HepG2 (cell line): ENCODE results near the gene REEP6. TPM values are rescaled to one million over a fixed set of nuclear protein-coding genes. Genes with fewer than 3 reads are reported as not detected.
A peak's percentile ranks its signal among the peaks of the same experiment; 100 is the strongest.

ENCODE experiments used
- HNRNPL ChIP-seq: fragments of 200-400 bp; formaldehyde crosslinking; IDR thresholded peaks from 2 replicates; pipeline ENCODE4 v1.6.1; 2017; ENCODE audit warnings: mild to moderate bottlenecking, low read depth, low read length
- NR2F6 ChIP-seq, 2 experiments: IDR thresholded peaks; 2 replicates each; pipeline ENCODE4 v1.6.1; 2016; ENCODE audit warnings: antibody characterized with exemption in 1 of 2, mild to moderate bottlenecking in 1 of 2
- RXRA ChIP-seq: sonication (generic); formaldehyde crosslinking; IDR thresholded peaks from 2 replicates; pipeline ENCODE4 v1.5.1; 2020; ENCODE audit warnings: missing genetic modification reagents
- ZMYM4 ChIP-seq: sonication (generic); formaldehyde crosslinking; IDR thresholded peaks from 2 replicates; pipeline ENCODE4 v1.8.1; 2023; ENCODE audit warnings: mild to moderate bottlenecking, missing genetic modification reagents
- ZNF260 ChIP-seq: sonication (generic); formaldehyde crosslinking; IDR thresholded peaks from 2 replicates; pipeline ENCODE4 v1.4.0; 2020; ENCODE audit warnings: missing genetic modification reagents, low read depth, mild to moderate bottlenecking, borderline replicate concordance
- ZNF546 ChIP-seq: sonication (generic); formaldehyde crosslinking; conservative IDR thresholded peaks from 2 replicates; pipeline ENCODE4 v1.8.1; 2023; ENCODE audit warnings: mild to moderate bottlenecking, missing genetic modification reagents
- ZNF83 ChIP-seq: sonication (generic); formaldehyde crosslinking; IDR thresholded peaks from 2 replicates; pipeline ENCODE4 v1.4.0; 2020; ENCODE audit warnings: missing genetic modification reagents, mild to moderate bottlenecking, borderline replicate concordance
- polyA plus RNA-seq, 8 experiments: library from polyadenylated mRNA; depleted of rRNA in 3 of 8; stranded (reverse) in 7 of 8; unstranded in 1 of 8; fragments of >200 nt; fragmentation: Illumina TruSeq in 4 of 8; extraction: Trizol in 4 of 8; gene quantifications; 2 replicates each; pipeline versions ENCODE4 v1.2.1 to v1.2.3, GENCODE V29; 2011 to 2016; ENCODE audit warnings: low read depth in 4 of 8, missing spikeins in 1 of 8, mixed read lengths in 1 of 8; ENCODE audit not compliant: insufficient read depth in 1 of 8
- total RNA-seq, 5 experiments: library from RNA; depleted of rRNA; stranded (reverse); fragments of >200 nt; fragmentation: Illumina TruSeq; extraction: Trizol; gene quantifications; 2 replicates each; pipeline ENCODE4 v1.2.3, GENCODE V29; 2016; ENCODE audit warnings: low read depth in 1 of 5
- TF ChIP-seq, protein P1 (sequence below): IDR thresholded peaks from 2 replicates; pipeline ENCODE4 v1.6.1; 2016; ENCODE audit warnings: low read depth, missing genetic modification reagents, missing compliant biosample characterization
- TF ChIP-seq, protein P2 (sequence below): sonication (generic); formaldehyde crosslinking; IDR thresholded peaks from 2 replicates; pipeline ENCODE4 v1.4.0; 2020; ENCODE audit warnings: missing genetic modification reagents, borderline replicate concordance
- TF ChIP-seq, protein P3 (sequence below): sonication (generic); formaldehyde crosslinking; IDR thresholded peaks from 2 replicates; pipeline ENCODE4 v1.4.0; 2020; ENCODE audit warnings: missing genetic modification reagents, borderline replicate concordance
- TF ChIP-seq, protein P4 (sequence below): sonication (generic); formaldehyde crosslinking; conservative IDR thresholded peaks from 2 replicates; pipeline ENCODE4 v1.4.0; 2020; ENCODE audit warnings: mild to moderate bottlenecking, missing genetic modification reagents, moderate library complexity

Gene REEP6
- total and polyA plus RNA-seq, 2 of the 13 experiments (the other 11 are each of a cell fraction or from before 2014, with no cell fraction given) = 10.0 to 28.8 TPM

DNA sequence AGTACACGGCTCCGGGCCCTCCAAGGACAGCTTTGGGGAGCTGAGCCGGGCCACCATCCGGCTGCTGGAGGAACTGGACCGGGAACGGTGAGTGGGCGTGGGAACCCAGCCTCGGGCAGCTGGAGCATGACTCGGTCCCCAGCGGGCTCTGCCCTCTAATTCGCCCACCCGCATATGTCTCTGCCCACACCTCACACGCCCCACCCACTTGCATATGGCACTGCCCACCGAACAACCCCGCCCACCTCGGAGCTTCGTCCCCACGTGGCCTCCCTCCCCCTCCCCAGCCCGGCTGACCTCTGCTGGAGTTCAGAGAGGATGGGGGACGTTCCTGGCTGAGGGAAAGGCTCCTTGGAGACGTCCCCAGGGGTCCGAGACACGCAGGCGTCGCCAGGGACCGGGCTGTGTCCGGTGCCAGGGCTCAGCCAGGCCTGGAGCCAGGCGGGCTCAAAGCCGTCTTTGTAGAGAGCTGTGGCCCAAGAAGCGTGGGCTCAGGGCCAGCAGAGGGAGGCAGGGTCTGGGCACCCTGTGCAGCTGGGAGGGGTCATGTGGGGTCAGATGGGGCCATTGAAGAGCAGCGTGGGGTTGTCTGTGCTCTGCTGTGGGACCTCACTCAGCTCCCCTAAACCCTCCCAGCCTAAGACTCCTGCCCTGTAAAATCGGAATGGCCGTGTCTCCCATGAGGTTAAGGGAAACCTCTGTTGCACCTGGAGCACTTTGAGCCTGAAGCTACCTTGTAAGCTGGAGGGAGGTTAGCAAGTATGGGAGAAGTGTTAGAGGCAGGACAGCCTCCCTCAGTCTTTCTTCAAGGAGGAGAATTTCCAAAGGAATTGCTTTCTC lies 37.2 kb upstream of the REEP6 start (continued):
- TF ChIP-seq, protein P1, sequence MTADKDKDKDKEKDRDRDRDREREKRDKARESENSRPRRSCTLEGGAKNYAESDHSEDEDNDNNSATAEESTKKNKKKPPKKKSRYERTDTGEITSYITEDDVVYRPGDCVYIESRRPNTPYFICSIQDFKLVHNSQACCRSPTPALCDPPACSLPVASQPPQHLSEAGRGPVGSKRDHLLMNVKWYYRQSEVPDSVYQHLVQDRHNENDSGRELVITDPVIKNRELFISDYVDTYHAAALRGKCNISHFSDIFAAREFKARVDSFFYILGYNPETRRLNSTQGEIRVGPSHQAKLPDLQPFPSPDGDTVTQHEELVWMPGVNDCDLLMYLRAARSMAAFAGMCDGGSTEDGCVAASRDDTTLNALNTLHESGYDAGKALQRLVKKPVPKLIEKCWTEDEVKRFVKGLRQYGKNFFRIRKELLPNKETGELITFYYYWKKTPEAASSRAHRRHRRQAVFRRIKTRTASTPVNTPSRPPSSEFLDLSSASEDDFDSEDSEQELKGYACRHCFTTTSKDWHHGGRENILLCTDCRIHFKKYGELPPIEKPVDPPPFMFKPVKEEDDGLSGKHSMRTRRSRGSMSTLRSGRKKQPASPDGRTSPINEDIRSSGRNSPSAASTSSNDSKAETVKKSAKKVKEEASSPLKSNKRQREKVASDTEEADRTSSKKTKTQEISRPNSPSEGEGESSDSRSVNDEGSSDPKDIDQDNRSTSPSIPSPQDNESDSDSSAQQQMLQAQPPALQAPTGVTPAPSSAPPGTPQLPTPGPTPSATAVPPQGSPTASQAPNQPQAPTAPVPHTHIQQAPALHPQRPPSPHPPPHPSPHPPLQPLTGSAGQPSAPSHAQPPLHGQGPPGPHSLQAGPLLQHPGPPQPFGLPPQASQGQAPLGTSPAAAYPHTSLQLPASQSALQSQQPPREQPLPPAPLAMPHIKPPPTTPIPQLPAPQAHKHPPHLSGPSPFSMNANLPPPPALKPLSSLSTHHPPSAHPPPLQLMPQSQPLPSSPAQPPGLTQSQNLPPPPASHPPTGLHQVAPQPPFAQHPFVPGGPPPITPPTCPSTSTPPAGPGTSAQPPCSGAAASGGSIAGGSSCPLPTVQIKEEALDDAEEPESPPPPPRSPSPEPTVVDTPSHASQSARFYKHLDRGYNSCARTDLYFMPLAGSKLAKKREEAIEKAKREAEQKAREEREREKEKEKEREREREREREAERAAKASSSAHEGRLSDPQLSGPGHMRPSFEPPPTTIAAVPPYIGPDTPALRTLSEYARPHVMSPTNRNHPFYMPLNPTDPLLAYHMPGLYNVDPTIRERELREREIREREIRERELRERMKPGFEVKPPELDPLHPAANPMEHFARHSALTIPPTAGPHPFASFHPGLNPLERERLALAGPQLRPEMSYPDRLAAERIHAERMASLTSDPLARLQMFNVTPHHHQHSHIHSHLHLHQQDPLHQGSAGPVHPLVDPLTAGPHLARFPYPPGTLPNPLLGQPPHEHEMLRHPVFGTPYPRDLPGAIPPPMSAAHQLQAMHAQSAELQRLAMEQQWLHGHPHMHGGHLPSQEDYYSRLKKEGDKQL = no peak
- TF ChIP-seq ZNF83 = no peak
- TF ChIP-seq ZNF260 (CRISPR knock-in tag) = no peak
- peak; percentile 41; the same call in 1 of the 2 replicates for TF ChIP-seq RXRA (CRISPR knock-in tag)
- TF ChIP-seq ZMYM4 (CRISPR knock-in tag) = no peak
- peak; percentile 89 for TF ChIP-seq HNRNPL
- TF ChIP-seq NR2F6 (IDR thresholded peaks at IDR 0.05) = peak; percentile 20; the same call in 1 of the 2 replicates
- no peak for TF ChIP-seq NR2F6 (CRISPR knock-in tag; IDR thresholded peaks at IDR 0.05)
- no peak for TF ChIP-seq ZNF546 (CRISPR knock-in tag)
- TF ChIP-seq, protein P2, sequence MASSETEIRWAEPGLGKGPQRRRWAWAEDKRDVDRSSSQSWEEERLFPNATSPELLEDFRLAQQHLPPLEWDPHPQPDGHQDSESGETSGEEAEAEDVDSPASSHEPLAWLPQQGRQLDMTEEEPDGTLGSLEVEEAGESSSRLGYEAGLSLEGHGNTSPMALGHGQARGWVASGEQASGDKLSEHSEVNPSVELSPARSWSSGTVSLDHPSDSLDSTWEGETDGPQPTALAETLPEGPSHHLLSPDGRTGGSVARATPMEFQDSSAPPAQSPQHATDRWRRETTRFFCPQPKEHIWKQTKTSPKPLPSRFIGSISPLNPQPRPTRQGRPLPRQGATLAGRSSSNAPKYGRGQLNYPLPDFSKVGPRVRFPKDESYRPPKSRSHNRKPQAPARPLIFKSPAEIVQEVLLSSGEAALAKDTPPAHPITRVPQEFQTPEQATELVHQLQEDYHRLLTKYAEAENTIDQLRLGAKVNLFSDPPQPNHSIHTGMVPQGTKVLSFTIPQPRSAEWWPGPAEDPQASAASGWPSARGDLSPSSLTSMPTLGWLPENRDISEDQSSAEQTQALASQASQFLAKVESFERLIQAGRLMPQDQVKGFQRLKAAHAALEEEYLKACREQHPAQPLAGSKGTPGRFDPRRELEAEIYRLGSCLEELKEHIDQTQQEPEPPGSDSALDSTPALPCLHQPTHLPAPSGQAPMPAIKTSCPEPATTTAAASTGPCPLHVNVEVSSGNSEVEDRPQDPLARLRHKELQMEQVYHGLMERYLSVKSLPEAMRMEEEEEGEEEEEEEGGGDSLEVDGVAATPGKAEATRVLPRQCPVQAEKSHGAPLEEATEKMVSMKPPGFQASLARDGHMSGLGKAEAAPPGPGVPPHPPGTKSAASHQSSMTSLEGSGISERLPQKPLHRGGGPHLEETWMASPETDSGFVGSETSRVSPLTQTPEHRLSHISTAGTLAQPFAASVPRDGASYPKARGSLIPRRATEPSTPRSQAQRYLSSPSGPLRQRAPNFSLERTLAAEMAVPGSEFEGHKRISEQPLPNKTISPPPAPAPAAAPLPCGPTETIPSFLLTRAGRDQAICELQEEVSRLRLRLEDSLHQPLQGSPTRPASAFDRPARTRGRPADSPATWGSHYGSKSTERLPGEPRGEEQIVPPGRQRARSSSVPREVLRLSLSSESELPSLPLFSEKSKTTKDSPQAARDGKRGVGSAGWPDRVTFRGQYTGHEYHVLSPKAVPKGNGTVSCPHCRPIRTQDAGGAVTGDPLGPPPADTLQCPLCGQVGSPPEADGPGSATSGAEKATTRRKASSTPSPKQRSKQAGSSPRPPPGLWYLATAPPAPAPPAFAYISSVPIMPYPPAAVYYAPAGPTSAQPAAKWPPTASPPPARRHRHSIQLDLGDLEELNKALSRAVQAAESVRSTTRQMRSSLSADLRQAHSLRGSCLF (CRISPR knock-in tag) = no peak
- TF ChIP-seq, protein P3, sequence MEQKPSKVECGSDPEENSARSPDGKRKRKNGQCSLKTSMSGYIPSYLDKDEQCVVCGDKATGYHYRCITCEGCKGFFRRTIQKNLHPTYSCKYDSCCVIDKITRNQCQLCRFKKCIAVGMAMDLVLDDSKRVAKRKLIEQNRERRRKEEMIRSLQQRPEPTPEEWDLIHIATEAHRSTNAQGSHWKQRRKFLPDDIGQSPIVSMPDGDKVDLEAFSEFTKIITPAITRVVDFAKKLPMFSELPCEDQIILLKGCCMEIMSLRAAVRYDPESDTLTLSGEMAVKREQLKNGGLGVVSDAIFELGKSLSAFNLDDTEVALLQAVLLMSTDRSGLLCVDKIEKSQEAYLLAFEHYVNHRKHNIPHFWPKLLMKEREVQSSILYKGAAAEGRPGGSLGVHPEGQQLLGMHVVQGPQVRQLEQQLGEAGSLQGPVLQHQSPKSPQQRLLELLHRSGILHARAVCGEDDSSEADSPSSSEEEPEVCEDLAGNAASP (CRISPR knock-in tag) = peak; percentile 69; the same call in 1 of the 2 replicates
- TF ChIP-seq, protein P4, sequence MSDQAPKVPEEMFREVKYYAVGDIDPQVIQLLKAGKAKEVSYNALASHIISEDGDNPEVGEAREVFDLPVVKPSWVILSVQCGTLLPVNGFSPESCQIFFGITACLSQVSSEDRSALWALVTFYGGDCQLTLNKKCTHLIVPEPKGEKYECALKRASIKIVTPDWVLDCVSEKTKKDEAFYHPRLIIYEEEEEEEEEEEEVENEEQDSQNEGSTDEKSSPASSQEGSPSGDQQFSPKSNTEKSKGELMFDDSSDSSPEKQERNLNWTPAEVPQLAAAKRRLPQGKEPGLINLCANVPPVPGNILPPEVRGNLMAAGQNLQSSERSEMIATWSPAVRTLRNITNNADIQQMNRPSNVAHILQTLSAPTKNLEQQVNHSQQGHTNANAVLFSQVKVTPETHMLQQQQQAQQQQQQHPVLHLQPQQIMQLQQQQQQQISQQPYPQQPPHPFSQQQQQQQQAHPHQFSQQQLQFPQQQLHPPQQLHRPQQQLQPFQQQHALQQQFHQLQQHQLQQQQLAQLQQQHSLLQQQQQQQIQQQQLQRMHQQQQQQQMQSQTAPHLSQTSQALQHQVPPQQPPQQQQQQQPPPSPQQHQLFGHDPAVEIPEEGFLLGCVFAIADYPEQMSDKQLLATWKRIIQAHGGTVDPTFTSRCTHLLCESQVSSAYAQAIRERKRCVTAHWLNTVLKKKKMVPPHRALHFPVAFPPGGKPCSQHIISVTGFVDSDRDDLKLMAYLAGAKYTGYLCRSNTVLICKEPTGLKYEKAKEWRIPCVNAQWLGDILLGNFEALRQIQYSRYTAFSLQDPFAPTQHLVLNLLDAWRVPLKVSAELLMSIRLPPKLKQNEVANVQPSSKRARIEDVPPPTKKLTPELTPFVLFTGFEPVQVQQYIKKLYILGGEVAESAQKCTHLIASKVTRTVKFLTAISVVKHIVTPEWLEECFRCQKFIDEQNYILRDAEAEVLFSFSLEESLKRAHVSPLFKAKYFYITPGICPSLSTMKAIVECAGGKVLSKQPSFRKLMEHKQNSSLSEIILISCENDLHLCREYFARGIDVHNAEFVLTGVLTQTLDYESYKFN = no peak
